Right renal pelvis (tissue), 4 donors: ENCODE measurements around the gene COMMD1. TPM values are rescaled to one million over a fixed set of nuclear protein-coding genes. Genes with fewer than 3 reads are reported as not detected.
A peak's percentile ranks its signal among the peaks of the same experiment; 100 is the strongest.

Experiments
- DNase-seq, 4 donors: peaks; one replicate each; pipeline ENCODE4 v3.0.0-alpha.2; 2013; ENCODE audit warnings: low read depth in 4 of 4, low spot score in 3 of 4, missing footprints in 1 of 4
- polyA plus RNA-seq, 4 donors: library from polyadenylated mRNA; unstranded; fragments of 120-200 nt; gene quantifications; one replicate each; pipeline ENCODE4 v1.2.1, GENCODE V29; 2013; ENCODE audit not compliant: insufficient read length in 4 of 4

The COMMD1 gene
- polyA plus RNA-seq, 4 donors, result 56.6 to 79.8 (median 76.0) TPM

DNA sequence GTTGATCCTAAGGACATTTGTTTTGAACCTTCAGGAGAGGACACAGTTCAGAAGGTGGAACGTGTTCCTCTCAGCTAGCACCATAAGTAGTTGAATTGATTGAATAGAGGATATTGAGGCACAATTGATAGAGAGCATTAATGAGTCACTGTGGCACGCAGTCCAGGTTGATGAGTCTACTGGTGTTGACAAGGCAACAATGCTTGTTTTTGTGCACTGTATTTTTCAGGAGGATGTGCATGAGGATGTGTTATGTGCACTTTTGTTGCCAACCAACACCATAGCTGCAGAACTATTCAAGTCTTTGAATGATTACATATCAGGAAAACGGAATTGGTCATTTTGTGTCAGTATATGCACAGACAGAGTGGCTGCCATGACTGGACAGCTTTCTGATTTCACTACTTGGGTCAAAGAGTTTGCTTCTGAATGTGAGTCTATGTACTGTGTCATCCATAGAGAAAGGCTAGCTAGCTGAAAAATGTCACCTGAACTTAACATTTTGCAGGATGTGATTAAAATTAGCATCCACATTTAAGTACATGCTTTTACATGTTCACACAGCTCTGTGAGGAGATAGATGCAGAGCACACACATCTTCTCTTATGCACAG is 150.4 kb downstream of the COMMD1 start:
- no peak for DNase-seq

DNA sequence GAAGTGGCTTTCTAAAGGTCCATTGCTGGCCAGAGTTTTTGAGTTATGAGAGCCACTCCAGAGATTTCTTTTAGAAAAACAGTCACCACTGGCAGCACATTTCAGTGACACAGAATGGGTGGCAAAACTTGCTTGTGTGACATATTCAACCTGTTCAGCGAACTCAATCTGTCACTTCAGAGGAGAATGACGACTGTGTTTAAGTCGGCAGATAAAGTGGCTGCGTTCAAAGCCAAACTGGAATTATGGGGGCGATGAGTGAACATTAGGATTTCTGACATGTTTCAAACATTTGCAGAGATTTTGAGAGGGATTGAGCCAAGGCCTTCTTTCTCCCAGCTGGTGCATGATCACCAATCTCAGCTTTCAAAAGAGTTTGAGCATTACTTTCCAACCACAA is 150.9 kb downstream of the COMMD1 start:
- DNase-seq, result no peak

DNA sequence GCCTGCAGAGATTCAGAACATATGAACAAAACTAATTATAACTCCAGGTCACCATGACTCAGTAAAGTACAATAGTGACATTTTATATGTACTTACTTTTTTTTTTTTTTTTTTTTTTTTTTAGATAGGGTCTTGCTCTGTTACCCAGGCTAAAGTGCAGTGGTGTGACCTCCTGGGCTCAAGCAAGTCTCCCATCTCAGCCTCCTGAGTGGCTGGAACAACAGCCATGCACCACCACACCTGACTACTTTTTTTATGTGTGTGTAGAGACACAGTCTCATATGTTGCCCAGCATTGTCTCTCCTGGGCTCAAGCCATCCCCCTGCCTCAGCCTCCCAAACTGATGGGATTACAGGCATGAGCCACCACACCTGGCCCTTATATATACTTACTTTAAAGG is 159.8 kb downstream of the COMMD1 start:
- DNase-seq, result no peak

- no peak for DNase-seq
These were observed 165.7 kb downstream of the COMMD1 start for GRCh38 chr2:62071126-62071598.

DNA sequence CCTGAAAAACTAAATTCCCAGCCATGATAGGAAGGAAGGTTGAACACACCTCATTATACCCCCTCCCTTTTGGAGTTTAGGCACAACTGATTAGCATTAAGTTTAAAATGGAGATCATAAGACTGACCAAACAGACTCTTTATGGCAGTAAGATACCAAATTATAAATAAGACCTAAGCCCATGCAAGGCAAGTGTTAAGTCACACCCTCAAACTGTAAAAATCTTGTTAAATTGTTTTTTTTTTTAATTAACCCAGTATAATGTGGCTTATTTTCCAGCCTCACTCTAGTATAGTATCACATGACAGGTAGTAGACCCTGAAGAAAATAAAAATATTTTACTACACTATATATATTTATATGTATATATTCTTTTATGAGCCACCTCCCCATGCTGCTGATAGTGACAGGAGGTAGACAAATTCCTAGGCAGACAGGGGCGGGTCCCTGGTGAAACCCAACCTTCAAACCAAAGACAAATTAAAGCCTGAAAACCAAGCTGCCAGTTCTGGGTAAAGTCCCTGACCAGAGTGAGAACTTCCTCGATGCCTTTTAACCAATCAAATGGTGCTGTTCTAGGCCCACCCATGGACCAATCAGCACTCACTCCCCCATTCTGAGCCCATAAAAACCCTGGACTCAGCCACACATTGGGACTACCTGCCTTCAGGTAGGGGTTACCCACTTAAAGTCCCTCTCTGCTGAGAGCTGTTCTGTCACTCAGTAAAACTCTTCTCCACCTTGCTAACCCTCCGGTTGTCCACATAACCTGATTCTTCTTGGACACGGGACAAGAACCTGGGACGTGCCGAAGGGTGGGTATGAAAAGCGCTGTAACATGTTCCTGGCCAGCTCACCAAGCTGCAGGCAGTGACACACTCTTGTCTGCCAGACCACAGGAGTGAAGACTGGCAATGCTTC is 166.5 kb downstream of the COMMD1 start:
- DNase-seq, result no peak

DNA sequence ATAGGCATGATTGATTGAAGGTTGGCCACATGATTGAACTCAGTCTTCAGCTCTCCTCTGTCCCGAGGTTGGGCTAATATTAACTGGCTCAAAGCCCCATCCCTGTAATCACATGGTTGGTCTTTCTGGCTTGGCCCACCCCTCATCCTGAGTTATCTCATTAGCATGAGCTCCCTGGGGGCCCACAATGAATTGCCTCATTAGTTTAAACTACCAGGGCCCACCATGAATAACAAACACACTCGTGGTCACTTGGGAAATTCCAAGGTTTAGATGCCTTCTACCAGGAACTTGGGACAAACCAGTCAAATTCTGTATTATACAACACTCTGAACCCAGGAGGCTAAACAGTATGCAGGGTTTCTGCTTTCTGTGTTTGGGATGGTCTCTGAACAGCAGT is 168.8 kb downstream of the COMMD1 start:
- DNase-seq, result no peak

GRCh38 chr2:62076980-62077638 is 171.6 kb downstream of the COMMD1 start:
- no peak for DNase-seq

DNA sequence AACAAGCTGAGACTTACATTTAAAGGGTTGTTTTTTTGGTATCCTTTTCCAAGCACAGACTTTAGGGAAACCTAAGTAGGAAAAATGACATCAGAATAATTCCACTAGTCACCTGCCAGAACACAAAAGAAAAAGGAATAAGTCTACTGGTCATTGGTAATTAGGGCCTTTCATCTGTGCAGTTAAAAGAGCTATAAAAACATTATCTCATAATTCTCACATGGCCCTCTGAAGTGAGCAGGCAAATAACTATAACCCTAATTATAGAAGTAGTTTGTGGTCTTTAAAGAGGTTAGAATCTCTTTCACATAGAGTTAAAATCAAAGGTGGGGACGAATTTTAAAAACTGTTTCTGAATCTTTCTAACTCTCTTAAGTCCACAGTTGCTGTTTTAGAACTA is 179.3 kb downstream of the COMMD1 start:
- DNase-seq, result no peak

DNA sequence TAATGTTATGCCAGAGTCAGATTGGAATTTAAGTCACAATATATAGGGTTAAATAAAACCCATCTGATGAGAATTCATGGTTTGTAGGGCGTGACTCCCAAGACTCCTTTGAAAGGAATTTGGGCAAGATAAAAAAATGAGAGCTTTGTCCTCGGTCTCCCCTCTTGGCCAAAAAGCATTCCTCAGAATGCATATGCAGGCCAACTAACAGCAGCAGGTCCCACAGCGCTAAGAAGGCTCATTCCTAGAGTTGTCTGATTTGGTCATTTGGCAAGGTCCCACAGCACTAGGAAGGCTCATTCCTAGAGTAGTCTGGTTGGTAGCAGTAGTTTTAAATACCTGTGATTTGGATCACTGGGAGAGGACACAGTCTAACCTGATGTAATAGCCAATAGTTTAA is 184.2 kb downstream of the COMMD1 start:
- DNase-seq, result no peak

- no peak for DNase-seq
These were observed 186.0 kb downstream of the COMMD1 start for GRCh38 chr2:62091471-62091870.

DNA sequence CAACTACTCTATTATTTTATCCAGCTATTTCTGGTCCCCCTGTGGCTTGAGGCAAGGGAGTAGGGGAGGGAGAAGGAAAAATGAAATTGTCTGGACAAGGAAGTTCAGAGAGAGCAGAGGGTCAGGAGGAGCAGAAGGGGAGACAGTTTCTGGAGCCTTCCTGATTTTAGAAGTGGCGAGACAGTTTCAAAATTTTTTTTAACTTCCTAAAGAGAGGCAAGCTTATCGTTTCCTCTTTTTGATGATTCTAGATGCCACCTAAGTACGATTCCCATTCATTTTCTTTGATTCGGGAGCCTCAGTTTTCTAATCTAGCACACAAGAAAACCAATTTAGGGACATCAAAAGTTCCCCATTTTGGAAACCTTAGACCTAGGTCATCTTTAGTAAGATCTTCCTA is 193.6 kb downstream of the COMMD1 start:
- DNase-seq, result no peak

DNA sequence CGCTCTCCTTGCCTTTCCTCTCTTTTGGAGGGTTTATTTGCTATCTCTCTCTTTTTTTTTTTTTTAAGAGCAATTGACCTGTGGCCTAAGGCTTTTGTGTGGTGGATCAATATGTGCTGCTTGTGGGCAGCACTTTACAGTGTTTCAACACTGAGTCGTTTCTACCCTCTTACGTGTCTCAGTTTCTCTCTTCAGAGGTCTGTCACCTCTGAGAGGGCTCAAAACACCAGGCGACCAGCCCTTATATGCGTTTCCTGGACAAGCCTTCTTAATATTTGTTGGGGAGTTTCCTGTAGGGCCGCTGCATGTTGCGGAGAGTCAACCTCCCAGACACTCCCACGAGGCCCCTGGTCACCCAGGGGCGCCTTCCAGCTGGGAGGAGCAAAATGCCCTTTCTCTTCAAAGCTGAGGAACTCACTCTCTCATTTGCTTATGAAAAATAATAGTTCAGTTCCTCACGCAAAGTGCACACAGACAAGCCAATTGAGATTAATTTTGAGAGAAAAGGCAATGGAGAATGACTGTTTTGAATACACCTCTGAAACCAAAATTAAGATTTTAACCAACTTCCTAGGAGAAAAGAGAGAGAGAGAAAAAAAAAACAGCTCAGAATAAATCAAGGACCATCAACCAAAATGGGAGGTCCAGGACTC is 194.2 kb downstream of the COMMD1 start:
- no peak for DNase-seq

DNA sequence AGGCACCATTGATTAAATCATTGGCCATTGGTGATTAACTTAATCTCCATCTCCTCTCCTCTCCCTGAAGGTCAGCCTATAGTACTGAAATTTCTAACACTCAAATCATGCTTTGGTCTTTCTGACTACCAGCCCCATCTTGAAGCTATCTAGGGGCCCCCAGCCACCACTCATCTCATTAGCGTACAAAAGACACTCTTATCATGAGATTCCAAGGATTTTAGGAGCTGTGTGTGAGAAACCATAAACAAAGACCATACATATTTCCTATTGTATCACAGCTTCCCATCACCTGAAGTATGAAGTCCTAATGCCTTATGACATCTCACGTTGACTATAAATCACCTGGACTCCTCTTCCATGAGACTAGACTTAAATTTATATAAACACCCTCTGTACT is 196.4 kb downstream of the COMMD1 start:
- DNase-seq, result no peak

DNA sequence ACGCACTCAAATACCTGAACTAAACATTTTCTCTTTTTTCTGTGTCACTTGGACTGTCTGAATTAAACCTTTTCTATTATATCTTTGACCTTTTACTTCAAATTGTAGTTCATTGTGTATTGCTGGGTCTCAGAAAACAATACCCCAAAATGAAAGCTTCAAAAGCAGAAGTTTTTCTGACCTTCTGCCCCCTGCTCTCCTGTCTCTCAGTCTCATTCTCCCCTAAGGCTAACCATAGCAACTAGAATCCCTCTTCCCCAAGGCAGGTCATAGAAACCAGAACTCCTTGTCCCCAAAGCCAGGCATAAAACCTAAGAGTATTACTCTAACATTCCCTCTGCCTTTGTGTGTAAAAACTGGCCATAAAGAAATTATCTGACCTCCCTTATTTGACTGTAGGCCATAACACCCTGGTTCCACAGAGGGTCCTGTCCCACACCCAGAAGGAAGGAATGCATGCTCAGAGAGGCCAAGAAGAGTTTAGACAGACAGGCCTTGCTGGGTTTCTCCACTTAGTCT is 197.0 kb downstream of the COMMD1 start:
- no peak for DNase-seq

GRCh38 chr2:62109554-62109953 is 204.1 kb downstream of the COMMD1 start:
- no peak for DNase-seq

DNA sequence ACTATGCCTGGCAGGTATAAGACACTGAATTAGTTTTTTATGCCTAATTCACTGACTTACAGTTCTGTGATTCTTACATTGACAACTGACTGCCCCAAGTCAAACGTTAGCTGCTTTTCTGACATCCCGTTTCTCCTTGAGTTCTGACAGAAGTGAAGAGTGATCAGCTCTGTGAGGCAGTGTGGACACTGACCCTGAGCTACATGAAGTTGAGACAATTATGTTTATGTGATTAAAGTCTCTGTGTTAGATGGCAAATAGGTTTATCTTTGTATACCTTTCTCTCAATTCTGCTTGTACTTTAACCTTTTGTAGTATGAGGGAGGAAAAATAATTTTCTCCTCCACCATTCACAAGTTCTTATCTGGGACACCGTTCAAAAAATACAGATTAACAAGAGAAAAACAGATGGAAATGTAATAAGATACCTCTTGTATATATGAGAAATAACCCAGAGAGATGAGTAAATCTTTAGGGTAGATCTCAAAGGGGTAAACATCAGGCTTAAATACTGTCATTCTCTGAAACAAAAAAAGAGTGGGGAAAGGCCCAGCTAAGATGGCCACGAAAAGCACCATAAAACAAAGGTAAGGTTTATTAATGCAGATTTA is 205.0 kb downstream of the COMMD1 start:
- DNase-seq, result no peak

DNA sequence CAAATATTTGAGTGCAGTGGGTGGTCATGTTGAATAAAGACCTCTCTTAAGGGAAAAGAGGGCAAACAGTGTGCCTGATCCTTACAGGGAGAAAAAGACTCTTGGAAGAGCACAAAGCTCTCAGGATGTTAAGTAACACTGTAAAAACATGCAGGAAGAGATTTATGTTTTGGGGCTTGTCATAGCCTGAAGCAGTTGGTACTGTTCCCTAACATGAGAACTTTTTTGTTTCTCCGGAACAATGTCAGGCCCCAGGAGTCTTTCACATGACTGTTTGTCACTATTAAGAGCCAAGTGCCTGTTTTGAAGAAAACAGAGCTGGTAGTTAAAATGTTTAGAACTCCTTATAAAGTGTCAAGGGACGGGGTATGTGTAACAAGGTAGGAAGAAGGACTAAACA is 206.7 kb downstream of the COMMD1 start:
- peak in 1 of 4 donors; percentile 12 for DNase-seq

- DNase-seq, result no peak
These were observed 209.1 kb downstream of the COMMD1 start for GRCh38 chr2:62114564-62114963.

DNA sequence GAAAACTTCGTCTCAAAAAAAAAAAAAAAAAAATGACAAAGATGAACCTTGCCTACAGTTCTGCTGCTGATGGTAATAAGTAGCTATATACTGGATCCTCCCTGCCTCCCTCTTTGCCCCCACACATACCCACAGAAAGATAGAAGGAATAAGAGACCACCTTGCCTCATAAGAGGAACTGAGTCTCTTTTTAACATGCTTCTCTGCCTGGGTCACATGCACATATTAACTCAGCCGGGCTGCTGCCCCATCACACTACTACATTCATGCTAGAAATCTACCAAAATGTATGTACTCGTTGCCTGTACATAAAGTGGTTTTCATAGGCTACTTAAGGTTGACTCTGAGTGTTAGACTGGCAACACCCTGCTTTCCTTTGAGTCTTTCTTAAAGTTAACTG is 211.5 kb downstream of the COMMD1 start:
- no peak for DNase-seq

- no peak for DNase-seq
These were observed 212.7 kb downstream of the COMMD1 start for GRCh38 chr2:62118160-62118559.
